SKM-1 treated with dmso at 0.1 percent for 144 hours (cell line): ENCODE data around the gene SLC12A4.
"Not testable (repeated sequence)": the region's sequence is repeated elsewhere in the genome, so short reads cannot be mapped to it uniquely, and the experiment has no call there.

Experiments used
- DNase-seq: peaks from one replicate; lab custom pipeline; 2025; ENCODE audit not compliant: unreplicated experiment; lab: John Stamatoyannopoulos, UW

Gene SLC12A4

DNA sequence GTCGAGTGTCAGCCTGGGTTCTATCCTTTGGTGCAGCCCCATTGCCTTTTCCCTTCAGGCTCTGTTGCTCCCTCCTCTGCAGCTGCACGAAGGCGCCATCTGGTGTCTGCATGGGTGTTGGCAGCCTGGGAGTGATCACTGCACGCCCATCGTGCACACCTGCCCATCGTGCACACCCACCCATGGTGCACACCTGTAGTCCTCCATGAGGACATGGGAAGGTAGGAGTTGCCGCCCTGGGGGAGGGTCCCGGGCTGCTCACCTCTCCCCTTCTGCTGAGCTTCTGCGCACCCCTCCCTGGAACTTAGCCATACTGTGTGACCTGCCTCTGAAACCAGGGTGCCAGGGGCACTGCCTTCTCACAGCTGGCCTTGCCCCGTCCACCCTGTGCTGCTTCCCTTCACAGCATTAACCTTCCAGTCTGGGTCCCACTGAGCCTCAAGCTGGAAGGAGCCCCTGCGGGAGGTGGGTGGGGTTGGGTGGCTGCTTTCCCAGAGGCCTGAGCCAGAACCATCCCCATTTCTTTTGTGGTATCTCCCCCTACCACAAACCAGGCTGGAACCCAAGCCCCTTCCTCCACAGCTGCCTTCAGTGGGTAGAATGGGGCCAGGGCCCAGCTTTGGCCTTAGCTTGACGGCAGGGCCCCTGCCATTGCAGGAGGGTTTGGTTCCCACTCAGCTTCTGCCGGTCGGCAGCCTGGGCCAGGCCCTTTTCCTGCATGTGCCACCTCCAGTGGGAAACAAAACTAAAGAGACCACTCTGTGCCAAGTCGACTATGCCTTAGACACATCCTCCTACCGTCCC, 39.7 kb downstream of the SLC12A4 start:
- DNase-seq: peak; percentile 25

GRCh38 chr16:67928147-67928546, 40.3 kb downstream of the SLC12A4 start:
- DNase-seq: no peak

DNA sequence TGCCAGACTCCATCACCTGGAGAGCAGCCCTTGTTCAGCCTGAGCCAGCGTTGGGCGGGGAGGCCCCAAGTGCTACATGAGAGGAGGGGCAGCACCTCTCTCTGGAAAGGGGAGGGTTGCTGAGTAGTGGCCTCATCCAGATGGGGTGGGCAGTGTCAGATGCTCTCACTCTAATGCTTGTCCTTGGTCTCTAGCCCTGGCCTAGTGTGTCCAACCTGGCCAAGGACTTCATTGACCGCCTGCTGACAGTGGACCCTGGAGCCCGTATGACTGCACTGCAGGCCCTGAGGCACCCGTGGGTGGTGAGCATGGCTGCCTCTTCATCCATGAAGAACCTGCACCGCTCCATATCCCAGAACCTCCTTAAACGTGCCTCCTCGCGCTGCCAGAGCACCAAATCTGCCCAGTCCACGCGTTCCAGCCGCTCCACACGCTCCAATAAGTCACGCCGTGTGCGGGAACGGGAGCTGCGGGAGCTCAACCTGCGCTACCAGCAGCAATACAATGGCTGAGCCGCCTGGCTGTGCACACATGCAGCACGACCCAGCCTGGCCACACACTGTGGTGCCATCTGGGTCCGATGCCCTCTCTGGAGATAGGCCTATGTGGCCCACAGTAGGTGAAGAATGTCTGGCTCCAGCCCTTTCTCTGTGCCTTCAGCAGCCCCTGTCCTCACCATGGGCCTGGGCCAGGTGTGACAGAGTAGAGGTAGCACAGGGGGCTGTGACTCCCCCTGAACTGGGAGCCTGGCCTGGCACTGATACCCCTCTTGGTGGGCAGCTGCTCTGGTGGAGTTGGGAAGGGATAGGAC, 41.1 kb downstream of the SLC12A4 start:
- no peak for DNase-seq

GRCh38 chr16:67926181-67926750, 42.2 kb downstream of the SLC12A4 start:
- no peak for DNase-seq

GRCh38 chr16:67924140-67924906, 44.1 kb downstream of the SLC12A4 start:
- no peak for DNase-seq

- DNase-seq: no peak
Measured at GRCh38 chr16:67923414-67924116, 44.9 kb downstream of the SLC12A4 start.

GRCh38 chr16:67922740-67923139, 45.7 kb downstream of the SLC12A4 start:
- no peak for DNase-seq

DNA sequence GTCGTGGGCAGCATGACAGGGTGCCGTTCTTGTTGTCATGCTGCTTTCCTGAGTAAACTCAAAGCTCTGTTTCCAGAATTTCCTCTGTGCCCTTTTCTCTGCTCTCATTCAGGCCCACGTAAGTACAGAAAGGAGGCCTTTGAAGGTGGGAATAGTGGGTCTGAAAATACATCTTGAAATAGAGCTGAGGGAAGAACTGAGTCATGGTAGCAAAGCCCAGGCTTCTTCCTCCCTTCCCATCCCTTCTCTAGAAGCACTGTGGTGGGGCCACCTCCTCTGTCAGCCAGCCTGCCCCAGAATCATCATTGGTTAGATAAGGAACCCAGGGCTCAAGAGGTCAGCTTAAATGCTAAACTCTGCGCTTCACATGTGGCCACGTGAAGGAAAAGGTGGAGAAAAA, 46.2 kb downstream of the SLC12A4 start:
- DNase-seq: no peak

GRCh38 chr16:67919622-67920221, 48.7 kb downstream of the SLC12A4 start:
- DNase-seq: no peak

DNA sequence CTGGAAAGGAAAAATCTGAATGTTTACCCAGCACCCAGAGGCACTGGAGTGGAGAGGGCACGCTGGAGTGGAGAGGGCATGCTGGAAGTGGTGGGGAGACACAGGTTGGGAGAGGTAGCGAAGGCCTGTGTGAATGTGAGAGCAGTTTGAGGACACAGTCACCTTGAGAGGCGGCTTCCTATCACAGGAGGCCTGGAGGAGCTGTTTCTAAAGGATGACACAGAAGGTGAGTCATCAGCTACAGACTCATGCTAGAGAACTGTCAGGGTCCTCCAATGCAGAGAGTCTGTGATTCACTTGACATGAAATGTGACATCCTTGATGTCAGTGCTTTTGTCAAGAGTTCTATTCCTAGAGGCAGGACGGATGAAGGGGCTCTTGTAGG, 50.6 kb downstream of the SLC12A4 start:
- no peak for DNase-seq

DNA sequence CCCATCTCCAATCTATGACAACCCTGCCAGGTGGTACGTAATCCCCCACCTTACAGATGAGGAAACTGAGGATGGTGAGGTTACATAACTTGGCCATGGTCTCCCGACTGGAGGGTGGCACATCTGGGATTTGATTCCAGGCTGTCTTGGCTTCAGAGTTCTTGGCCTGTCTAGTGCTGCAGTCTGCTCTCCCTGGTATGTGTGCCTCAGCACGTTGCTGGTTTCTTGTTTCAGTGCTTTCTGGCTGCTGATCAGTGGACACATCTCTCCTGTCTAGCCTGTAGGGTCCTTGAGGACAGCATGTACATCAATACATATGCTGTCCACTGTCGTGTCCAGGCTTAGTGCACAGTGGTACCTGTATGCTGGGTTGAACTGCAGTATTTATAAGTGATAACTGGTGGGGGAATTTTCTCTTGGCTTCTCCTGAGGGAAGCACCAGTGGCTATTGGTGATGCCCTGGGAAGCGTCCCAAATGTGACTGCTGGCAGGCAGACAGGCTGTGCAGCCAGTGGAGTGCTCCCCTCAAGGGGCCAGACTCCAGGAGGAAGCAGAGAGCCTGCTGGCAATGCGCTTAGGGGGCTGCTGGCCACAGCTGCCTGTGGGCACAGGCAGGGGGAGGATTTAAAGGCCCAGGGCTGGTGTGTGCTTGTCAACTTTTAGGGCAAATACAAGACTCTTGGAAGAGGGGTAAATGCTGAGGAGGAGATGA, 51.1 kb downstream of the SLC12A4 start:
- no peak for DNase-seq

DNA sequence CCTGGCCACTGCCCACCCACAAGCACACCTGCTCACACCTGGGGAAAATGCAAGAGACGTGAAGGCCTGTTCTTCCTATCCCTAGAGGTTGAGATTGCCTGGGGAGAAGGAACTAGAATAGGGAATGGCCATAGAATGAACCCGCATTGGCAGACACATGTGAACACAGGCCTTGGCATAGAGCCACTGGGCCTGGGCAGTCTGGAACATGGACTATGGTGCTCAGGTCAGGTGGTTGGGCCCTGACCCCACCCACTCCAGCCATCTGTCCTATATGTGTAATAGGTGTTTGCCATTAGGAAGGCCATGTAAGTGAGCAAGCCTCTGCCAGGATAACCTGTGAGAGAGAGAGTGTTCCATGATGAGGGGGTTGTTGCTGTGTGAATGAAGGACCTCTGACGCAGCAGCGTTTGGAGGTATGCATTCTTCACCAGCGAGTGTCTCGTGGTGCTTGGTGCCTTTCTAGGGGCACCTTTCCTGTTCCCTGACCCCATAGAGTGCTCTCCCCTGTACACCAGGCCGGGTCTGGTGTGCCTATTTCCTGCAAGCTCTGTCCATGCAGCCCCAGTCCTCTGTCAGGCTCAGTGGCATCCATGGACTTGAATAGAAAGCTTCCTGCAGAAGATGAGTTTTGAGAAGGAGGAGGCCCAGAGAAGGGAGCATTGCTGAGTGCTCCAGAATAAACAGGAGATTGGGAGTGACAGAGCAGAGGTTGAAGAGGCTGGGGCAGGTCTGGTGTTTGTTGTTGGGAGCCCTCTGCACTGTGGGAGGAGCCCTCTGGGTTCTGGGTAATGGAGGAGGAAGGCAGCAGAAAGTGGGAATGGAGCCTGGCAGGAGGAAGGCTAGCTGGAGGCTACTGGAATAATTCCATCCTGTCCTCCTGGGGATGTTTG, 52.4 kb downstream of the SLC12A4 start:
- DNase-seq: no peak

DNA sequence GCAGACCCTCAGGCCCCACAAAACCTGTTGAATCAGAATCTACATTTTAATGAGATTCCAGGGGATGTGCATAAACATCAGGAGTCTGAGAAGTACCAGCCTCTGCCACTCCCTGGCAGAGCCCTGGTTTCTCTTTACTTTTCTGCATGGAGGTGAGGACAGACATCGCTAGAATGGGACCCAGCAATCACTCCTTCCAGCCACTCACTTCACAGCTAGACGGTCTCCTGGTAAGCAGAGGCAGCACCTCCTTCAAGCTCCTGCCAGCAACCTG, 53.0 kb downstream of the SLC12A4 start:
- not testable (repeated sequence) for DNase-seq

GRCh38 chr16:67914758-67915495, 53.5 kb downstream of the SLC12A4 start:
- DNase-seq: no peak

- no peak for DNase-seq
Measured at GRCh38 chr16:67910158-67910557, 58.3 kb downstream of the SLC12A4 start.

DNA sequence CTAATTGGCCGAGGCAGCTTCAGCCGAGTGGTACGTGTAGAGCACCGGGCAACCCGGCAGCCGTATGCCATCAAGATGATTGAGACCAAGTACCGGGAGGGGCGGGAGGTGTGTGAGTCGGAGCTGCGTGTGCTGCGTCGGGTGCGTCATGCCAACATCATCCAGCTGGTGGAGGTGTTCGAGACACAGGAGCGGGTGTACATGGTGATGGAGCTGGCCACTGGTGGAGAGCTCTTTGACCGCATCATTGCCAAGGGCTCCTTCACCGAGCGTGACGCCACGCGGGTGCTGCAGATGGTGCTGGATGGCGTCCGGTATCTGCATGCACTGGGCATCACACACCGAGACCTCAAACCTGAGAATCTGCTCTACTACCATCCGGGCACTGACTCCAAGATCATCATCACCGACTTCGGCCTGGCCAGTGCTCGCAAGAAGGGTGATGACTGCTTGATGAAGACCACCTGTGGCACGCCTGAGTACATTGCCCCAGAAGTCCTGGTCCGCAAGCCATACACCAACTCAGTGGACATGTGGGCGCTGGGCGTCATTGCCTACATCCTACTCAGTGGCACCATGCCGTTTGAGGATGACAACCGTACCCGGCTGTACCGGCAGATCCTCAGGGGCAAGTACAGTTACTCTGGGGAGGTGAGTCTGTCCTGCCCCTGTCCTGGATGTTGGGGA, 59.2 kb downstream of the SLC12A4 start:
- no peak for DNase-seq

DNA sequence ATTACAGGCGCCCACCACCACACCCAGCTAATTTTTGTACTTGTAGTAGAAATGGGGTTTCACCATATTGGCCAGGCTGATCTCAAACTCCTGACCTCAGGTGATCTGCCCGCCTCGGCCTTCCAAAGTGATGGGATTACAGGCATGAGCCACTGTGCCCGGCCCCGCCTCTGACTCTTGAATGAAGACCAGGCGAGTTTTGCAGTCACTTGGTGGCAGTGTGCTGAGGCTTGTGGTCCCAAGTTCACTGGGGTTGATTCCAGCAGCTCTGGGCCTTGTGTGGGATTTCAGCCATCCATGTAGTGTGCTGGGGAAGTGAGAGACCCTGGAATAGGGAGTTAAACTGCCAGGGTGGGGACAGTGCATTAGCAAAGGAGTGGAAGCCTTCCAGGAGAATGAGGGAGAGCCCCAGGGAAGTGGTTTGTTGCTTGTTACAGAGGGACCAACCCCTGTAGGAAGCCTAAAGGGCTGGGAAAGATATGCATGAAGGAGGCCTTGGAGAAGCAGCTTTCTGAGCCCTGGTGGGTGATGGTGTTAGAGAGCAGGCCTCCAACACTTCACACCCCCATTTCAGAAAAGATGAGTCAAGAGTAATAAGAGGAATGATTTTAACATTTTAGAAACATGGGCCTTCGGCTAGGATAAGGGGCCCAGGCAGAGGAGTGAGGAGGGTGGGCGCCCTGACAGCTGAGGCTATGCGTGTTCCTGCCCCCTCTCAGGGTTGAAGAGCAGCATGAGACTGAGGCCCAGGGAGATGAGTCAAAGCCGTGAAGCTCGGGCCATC, 60.8 kb downstream of the SLC12A4 start:
- DNase-seq: no peak
